Renal pelvis (tissue), 4 donors: Measurements from ENCODE around the gene AJAP1. TPM values are rescaled to one million over a fixed set of nuclear protein-coding genes. Genes with fewer than 3 reads are reported as not detected.

ENCODE experiments used
- DNase-seq: peaks from one replicate; pipeline ENCODE4 v3.0.0-alpha.2; 2013
- polyA plus RNA-seq, 3 donors: library from polyadenylated mRNA; unstranded; fragments of 120-200 nt; gene quantifications; one replicate each; pipeline ENCODE4 v1.2.1, GENCODE V29; 2013; ENCODE audit not compliant: insufficient read length in 3 of 3

The AJAP1 gene
- polyA plus RNA-seq, 3 donors: 1.2 to 2.3 (median 1.9) TPM

GRCh38 chr1:4678066-4678717, 23.8 kb downstream of the AJAP1 start:
- DNase-seq: no peak

- no peak for DNase-seq
Measured at GRCh38 chr1:4681026-4681425, 26.6 kb downstream of the AJAP1 start.

- no peak for DNase-seq
Measured at GRCh38 chr1:4682607-4683220, 28.3 kb downstream of the AJAP1 start.

- no peak for DNase-seq
Measured at GRCh38 chr1:4684136-4684535, 29.7 kb downstream of the AJAP1 start.

GRCh38 chr1:4684864-4685522, 30.6 kb downstream of the AJAP1 start:
- DNase-seq: no peak

GRCh38 chr1:4685523-4685865, 31.1 kb downstream of the AJAP1 start:
- no peak for DNase-seq

GRCh38 chr1:4687943-4688342, 33.5 kb downstream of the AJAP1 start:
- DNase-seq: no peak

GRCh38 chr1:4689271-4689935, 35.0 kb downstream of the AJAP1 start:
- DNase-seq: no peak

GRCh38 chr1:4689941-4690635, 35.7 kb downstream of the AJAP1 start:
- DNase-seq: no peak

- no peak for DNase-seq
Measured at GRCh38 chr1:4690951-4691675, 36.7 kb downstream of the AJAP1 start.

GRCh38 chr1:4691766-4692405, 37.5 kb downstream of the AJAP1 start:
- DNase-seq: no peak

GRCh38 chr1:4692437-4692836, 38.0 kb downstream of the AJAP1 start:
- DNase-seq: no peak

GRCh38 chr1:4693331-4693730, 38.9 kb downstream of the AJAP1 start:
- no peak for DNase-seq

GRCh38 chr1:4693891-4694290, 39.5 kb downstream of the AJAP1 start:
- no peak for DNase-seq

- no peak for DNase-seq
Measured at GRCh38 chr1:4694492-4694891, 40.1 kb downstream of the AJAP1 start.

- DNase-seq: no peak
Measured at GRCh38 chr1:4695241-4695640, 40.8 kb downstream of the AJAP1 start.

GRCh38 chr1:4696161-4696745, 41.8 kb downstream of the AJAP1 start:
- no peak for DNase-seq

- DNase-seq: no peak
Measured at GRCh38 chr1:4696753-4697152, 42.3 kb downstream of the AJAP1 start.

- no peak for DNase-seq
Measured at GRCh38 chr1:4697801-4698200, 43.4 kb downstream of the AJAP1 start.

- DNase-seq: no peak
Measured at GRCh38 chr1:4698911-4699310, 44.5 kb downstream of the AJAP1 start.
